Embryonic facial prominence (tissue), 1 donor: Measurements from ENCODE around the gene ZNF668.
"Not testable (repeated sequence)": the region's sequence is repeated elsewhere in the genome, so short reads cannot be mapped to it uniquely, and the experiment has no call there.

ENCODE experiments used
- DNase-seq: peaks from one replicate; pipeline ENCODE4 v3.0.0-alpha.2; 2016; ENCODE audit errors: extremely low spot score

Gene ZNF668

DNA sequence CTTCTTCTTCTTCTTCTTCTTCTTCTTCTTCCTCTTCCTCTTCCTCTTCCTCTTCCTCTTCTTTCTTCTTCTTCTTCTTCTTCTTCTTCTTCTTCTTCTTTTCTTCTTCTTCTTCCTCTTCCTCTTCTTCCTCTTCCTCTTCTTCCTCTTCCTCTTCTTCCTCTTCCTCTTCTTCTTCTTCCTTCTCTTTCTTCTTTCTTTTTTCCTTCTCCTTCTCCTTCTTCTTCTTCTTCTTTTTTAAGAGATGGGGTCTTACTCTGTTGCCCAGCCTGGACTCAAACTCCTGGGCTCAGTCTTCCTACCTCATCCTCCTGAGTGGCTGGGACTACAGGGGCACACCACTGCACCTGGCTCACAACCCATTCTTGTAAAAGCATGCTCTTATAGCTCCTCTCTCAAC lies 60.7 kb downstream of the ZNF668 start:
- not testable (repeated sequence) for DNase-seq

DNA sequence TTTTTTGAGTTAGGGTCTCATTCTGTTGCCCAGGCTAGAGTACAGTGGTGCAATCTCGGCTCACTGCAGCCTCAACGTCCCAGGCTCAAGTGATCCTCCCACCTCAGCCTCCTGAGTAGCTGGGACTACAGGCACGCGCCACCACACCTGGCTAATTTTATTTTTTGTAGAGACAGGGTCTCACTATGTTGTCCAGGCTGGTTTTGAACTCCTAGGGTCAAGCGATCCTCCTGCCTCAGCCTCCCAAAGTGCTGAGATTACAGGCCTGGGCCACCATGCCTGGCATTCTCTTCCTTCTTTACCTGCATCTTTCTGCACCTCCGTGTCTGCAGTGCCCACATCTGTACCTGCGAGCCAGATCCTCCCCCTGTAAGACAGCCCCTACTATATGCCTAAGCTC lies 62.2 kb downstream of the ZNF668 start:
- DNase-seq: not testable (repeated sequence)
